K562 (cell line): ENCODE data around the gene CCR2. TPM values are rescaled to one million over a fixed set of nuclear protein-coding genes. Genes with fewer than 3 reads are reported as not detected.
A peak's percentile ranks its signal among the peaks of the same experiment; 100 is the strongest.

Experiments used
- ATAC-seq: fragments of 200-7000 bp; cut with Tn5 transposase; 3 replicates; pipeline ENCODE4 v1.9.1; 2020; ENCODE audit warnings: moderate library complexity
- BruUV-seq: library from RNA; stranded (reverse); fragments of 400-500 nt; replicated peaks from 2 replicates; lab custom pipeline; 2021; lab: Mats Ljungman, UMichigan
- CTCF ChIA-PET: fragments of 300-600 bp; formaldehyde crosslinking; extraction: SDS; loops from one replicate; lab custom pipeline; 2021; ENCODE audit warnings: low intra/inter-chr PET ratio; lab: Yijun Ruan, JAX
- POLR2A ChIA-PET: fragments of 300-600, 350-650 bp; sonication (Branson Sonifier 250); formaldehyde crosslinking; extraction: SDS; loops from one replicate; lab custom pipeline; 2021; ENCODE audit warnings: antibody characterized with exemption, inconsistent platforms; lab: Yijun Ruan, JAX
- DNase-seq, 4 experiments: peaks; one replicate each; pipeline versions ENCODE4 v3.0.0 to v3.0.0-alpha.2; 2011 to 2018; ENCODE audit warnings: low spot score in 3 of 4, mixed read lengths in 3 of 4; ENCODE audit errors: extremely low read depth in 1 of 4
- FAIRE-seq: peaks from 2 replicates; lab custom pipeline; 2011; peaks lifted over from hg19 to GRCh38; lab: Jason Lieb, UNC
- H2AFZ ChIP-seq: 2 replicates; pipeline ENCODE4 v1.6.0; 2011; ENCODE audit warnings: low read depth, low read length, control low read depth, inconsistent platforms
- H3K27ac ChIP-seq: fragments of 200-600 bp; 3 replicates; pipeline ENCODE4 v1.8.0; 2011; ENCODE audit warnings: low read depth, mild to moderate bottlenecking, control low read depth, inconsistent platforms, low read length, moderate library complexity, mixed read lengths; ENCODE audit errors: extremely low read depth
- H3K27me3 ChIP-seq, 2 experiments: fragments of 300-600 bp in 1 of 2; 2 replicates in 1 of 2; 3 replicates in 1 of 2; pipeline versions ENCODE4 v1.6.0 to v1.8.0; 2011; ENCODE audit warnings: inconsistent platforms in 2 of 2, low read length in 2 of 2, mild to moderate bottlenecking in 1 of 2, mixed read lengths in 1 of 2, moderate library complexity in 1 of 2; ENCODE audit not compliant: control insufficient read depth in 2 of 2, insufficient read depth in 2 of 2
- H3K36me3 ChIP-seq: fragments of 300-600 bp; 3 replicates; pipeline ENCODE4 v1.8.0; 2011; ENCODE audit warnings: mild to moderate bottlenecking, low read length, inconsistent platforms; ENCODE audit not compliant: control insufficient read depth, insufficient read depth
- H3K4me1 ChIP-seq, 2 experiments: fragments of 200-600 bp in 1 of 2; replicated peaks in 1 of 2; 2 replicates in 1 of 2; 3 replicates in 1 of 2; pipeline versions ENCODE4 v1.5.1 to v1.8.0; 2011; ENCODE audit warnings: inconsistent platforms in 2 of 2, low read length in 2 of 2, mild to moderate bottlenecking in 1 of 2, mixed read lengths in 1 of 2, moderate library complexity in 1 of 2; ENCODE audit not compliant: control insufficient read depth in 2 of 2, insufficient read depth in 2 of 2
- H3K4me2 ChIP-seq: 2 replicates; pipeline ENCODE4 v1.6.1; 2011; ENCODE audit warnings: low read length, control low read depth, inconsistent platforms, mixed read lengths; ENCODE audit not compliant: insufficient read depth
- H3K4me3 ChIP-seq: fragments of 200-600 bp; sonication (generic), shearing (Covaris generic); 2 replicates; pipeline ENCODE4 v1.5.1; 2016; ENCODE audit warnings: control low read depth, inconsistent platforms
- H3K79me2 ChIP-seq: fragments of 200-600 bp; 3 replicates; pipeline ENCODE4 v1.8.0; 2011; ENCODE audit warnings: low read length, inconsistent platforms; ENCODE audit not compliant: control insufficient read depth, insufficient read depth
- H3K9ac ChIP-seq, 2 experiments: 2 replicates each; pipeline versions ENCODE4 v1.6.0 to v1.6.1; 2011; ENCODE audit warnings: low read depth in 2 of 2, low read length in 2 of 2, control low read depth in 1 of 2, inconsistent platforms in 1 of 2, mild to moderate bottlenecking in 1 of 2, mixed read lengths in 1 of 2; ENCODE audit not compliant: insufficient read depth in 1 of 2
- H3K9me1 ChIP-seq: one replicate; pipeline ENCODE4 v1.6.0; 2011; ENCODE audit warnings: inconsistent platforms, mild to moderate bottlenecking, low read length, moderate library complexity; ENCODE audit not compliant: control insufficient read depth, insufficient read depth
- H3K9me3 ChIP-seq: replicated peaks from 2 replicates; pipeline ENCODE4 v1.5.1; 2011; ENCODE audit warnings: low read depth, low read length, inconsistent platforms; ENCODE audit not compliant: control insufficient read depth, insufficient read depth
- H4K20me1 ChIP-seq: replicated peaks from 2 replicates; pipeline ENCODE4 v1.6.1; 2011; ENCODE audit warnings: low read length, inconsistent platforms, mixed read lengths; ENCODE audit not compliant: control insufficient read depth, insufficient read depth
- ARID2 ChIP-seq: fragments of 450-650 bp; IDR thresholded peaks from 2 replicates; pipeline ENCODE4 v1.6.1; 2017; ENCODE audit warnings: antibody characterized with exemption, mild to moderate bottlenecking
- CEBPB ChIP-seq: fragments of 450-650 bp; IDR thresholded peaks from 2 replicates; pipeline ENCODE4 v1.6.1; 2016; ENCODE audit warnings: missing genetic modification characterization, missing compliant biosample characterization
- CEBPG ChIP-seq, 3 experiments: fragments of 200-800 bp in 1 of 3; sonication (Bioruptor generic) in 1 of 3; sonication (generic) in 1 of 3; formaldehyde crosslinking in 1 of 3; IDR thresholded peaks in 2 of 3; conservative IDR thresholded peaks in 1 of 3; 2 replicates each; pipeline versions ENCODE4 v1.6.1 to v1.8.0; 2016 to 2022; ENCODE audit warnings: missing compliant biosample characterization in 2 of 3, missing genetic modification characterization in 2 of 3, mild to moderate bottlenecking in 1 of 3, missing genetic modification reagents in 1 of 3
- ZNF766 ChIP-seq: fragments of 200-800 bp; sonication (Bioruptor generic); conservative IDR thresholded peaks from 2 replicates; pipeline ENCODE4 v1.6.1; 2016; ENCODE audit warnings: missing genetic modification characterization, missing compliant biosample characterization
- WGBS: fragments of 100-300 bp; shearing (Covaris generic); methylation state at CpG from one replicate; pipeline ENCODE4 v1.1.6; 2016; ENCODE audit warnings: low coverage, mixed read lengths; ENCODE audit not compliant: insufficient coverage; ENCODE audit errors: missing lambda C conversion rate; 5-methylcytosine and 5-hydroxymethylcytosine counted together
- in situ Hi-C: fragments of 300-500 bp; cut with MboI; formaldehyde crosslinking; loops from 4 replicates; pipeline ENCODE4 v1.15.0; 2018; ENCODE audit warnings: inconsistent platforms, mixed read lengths
- intact Hi-C: fragments of 100-400 bp; cut with micrococcal nuclease; formaldehyde crosslinking; loops from 2 replicates; pipeline ENCODE4 v1.14.2; 2022
- polyA plus RNA-seq, 8 experiments: library from polyadenylated mRNA; depleted of rRNA in 4 of 8; stranded (reverse) in 5 of 8; unstranded in 3 of 8; fragments of >200 nt; fragmentation: Nextera tagmentation in 2 of 8; fragmentation: Illumina TruSeq in 1 of 8; extraction: Ambion mirVana in 2 of 8; extraction: Trizol in 1 of 8; gene quantifications; 2 replicates each; pipeline versions ENCODE4 v1.2.1 to v1.2.3, GENCODE V29; 2011 to 2014; ENCODE audit warnings: inconsistent platforms in 1 of 8, missing spikeins in 1 of 8
- total RNA-seq, 7 experiments: library from RNA; depleted of rRNA in 6 of 7; stranded (reverse); fragments of >200 nt in 6 of 7; fragmentation: Illumina TruSeq in 2 of 7; extraction: Trizol in 2 of 7; gene quantifications; 2 replicates each; pipeline versions ENCODE4 v1.2.1 to v1.2.3, GENCODE V29; 2011 to 2021; ENCODE audit warnings: low replicate concordance in 1 of 7

CCR2 gene
- total and polyA plus RNA-seq, 9 of the 15 experiments (the other 6 are each of a cell fraction or from before 2014, with no cell fraction given) = not detected

GRCh38 chr3:46316206-46316605, 37.7 kb upstream of the CCR2 start (continued):
- TF ChIP-seq ARID2 = no peak
- TF ChIP-seq, all 486 proteins: peak for 0

DNA sequence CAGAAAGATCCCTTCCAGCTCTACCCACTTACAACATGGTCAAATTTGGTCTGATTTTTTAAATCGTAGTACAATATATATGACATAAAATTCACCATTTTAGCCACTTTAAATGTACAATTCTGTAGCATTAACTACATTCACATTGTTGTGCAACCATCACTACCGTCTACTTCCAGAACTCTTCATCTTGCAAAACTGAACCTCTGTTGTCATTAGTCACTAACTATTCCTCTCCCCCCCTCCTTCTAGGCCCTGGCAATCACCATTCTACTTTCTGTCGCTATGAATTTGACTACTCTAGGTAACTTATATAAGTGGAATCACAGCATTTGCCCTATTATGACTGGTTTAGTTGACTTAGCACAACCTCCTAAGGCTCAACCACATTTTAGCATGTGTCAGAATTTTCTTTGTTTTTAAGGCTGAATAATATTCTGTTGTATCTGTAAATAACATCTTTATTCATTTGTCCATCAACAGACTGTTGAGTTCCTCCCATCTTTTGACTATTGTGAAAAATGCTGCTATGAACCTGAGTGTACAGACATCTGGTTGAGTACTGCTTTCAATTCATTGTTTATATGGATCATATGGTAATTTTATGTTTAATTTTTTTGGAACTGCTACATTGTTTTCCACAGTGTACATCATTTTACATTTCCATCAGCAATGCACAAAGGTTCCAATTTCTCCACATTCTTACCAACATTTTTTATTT, 35.5 kb upstream of the CCR2 start:
- no peak for TF ChIP-seq CEBPG (CRISPR knock-in tag; IDR thresholded peaks at IDR 0.05)
- peak in 1 of 2 experiments; percentile 36; a peak in 1 of 4 replicates for TF ChIP-seq CEBPG (tag; conservative IDR thresholded peaks at IDR 0.05 in 1 of 2, IDR thresholded peaks at IDR 0.05 in 1 of 2)
- peak; percentile 36; the same call in 1 of the 2 replicates for TF ChIP-seq CEBPB (tag)
- no peak for TF ChIP-seq ZNF766 (CRISPR knock-in tag)
- Histone ChIP-seq H3K27ac (no peak overlapping the region), H3K4me1 (no peaks in the 10 kb centered on the region), H3K4me3 (no peak overlapping the region), H3K79me2 (no peaks in the 10 kb centered on the region), H3K9me1 (no peaks in the 10 kb centered on the region), H3K9ac (no peak overlapping the region), H3K27me3 (no peaks in the 10 kb centered on the region), H3K9me3 (no peaks in the 10 kb centered on the region), H3K4me2 (no peak overlapping the region), H2AFZ (no peak overlapping the region), H3K36me3 (no peaks in the 10 kb centered on the region), H4K20me1 (no peaks in the 10 kb centered on the region)
- no peak for FAIRE-seq
- ChIA-PET POLR2A (no interaction called here), CTCF (no interaction called here)
- no peak for DNase-seq
- no peak for ATAC-seq
- intact Hi-C loops = no loop called here
- in situ Hi-C loops = no loop called here
- no TSS peak for BruUV-seq
- WGBS = 1% methylated on average over 3 of the region's 3 CpGs
